Activated T-cell treated with anti-CD3 and anti-CD28 coated beads, Interleukin-2, amount 50 U/mL, for 48 hours (primary cell): ENCODE results near the gene KCNC3.

Experiments used
- DNase-seq, 2 experiments: peaks; one replicate each; pipeline ENCODE4 v3.0.0-alpha.2; 2020

The KCNC3 gene

DNA sequence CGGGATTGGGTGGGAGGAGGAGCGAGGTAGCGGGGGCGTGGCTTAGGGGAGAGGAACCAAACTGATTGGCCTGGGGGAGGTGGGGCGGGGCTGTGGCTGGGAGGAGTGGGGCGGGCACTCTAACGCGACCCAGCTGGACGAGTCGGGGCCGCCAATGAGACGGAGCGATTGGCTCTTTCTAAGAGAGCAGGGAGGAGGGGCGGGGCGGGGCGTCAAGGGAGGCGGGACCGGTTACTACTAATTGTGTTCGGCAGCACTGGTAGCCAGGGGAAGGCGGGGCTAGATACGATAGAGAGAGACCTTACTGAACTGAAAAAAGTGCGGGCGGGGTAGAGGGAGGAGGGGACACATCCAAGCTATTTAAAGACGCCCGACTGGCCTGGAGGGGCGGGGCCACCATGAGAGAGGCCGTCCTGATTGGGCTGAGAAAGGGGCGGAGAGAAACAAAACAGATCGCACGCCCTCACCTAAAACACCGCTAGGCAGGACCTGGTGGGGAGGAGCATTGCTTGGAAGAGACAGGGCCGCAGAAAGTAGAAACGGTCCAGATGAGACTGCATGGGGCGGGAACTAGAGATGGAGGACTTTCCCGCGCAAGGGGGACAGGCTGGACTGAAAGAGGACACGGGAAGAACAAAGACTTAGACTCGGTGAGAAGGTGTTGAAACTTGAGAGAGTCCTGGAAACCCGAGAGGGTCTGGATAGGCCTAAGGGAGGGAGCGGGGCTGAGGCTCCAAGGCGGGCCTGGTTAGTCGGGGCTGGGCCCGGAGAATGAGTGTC lies at the start of gene KCNC3:
TSS of gene KCNC3 (minus strand) at position 232 of the 780 bp plus-strand sequence. CDS start 295 bp downstream, outside the sequence.
- DNase-seq = peak; percentile 97 to 98

DNA sequence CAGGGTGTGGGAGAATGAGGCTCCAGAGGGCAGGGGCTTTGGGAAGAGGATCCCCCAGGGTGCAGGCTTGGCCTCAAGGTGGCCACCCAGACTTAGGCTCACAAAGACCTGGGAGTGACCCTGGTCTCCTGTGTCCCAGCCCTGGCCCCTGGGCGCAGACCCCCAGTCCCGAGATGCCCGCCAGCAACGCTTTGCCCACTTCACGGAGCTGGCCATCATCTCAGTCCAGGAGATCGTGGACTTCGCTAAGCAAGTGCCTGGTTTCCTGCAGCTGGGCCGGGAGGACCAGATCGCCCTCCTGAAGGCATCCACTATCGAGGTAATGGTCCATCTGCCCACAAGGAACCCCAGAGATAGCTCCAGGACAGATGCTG lies 49.7 kb upstream of the KCNC3 start:
- DNase-seq = no peak

DNA sequence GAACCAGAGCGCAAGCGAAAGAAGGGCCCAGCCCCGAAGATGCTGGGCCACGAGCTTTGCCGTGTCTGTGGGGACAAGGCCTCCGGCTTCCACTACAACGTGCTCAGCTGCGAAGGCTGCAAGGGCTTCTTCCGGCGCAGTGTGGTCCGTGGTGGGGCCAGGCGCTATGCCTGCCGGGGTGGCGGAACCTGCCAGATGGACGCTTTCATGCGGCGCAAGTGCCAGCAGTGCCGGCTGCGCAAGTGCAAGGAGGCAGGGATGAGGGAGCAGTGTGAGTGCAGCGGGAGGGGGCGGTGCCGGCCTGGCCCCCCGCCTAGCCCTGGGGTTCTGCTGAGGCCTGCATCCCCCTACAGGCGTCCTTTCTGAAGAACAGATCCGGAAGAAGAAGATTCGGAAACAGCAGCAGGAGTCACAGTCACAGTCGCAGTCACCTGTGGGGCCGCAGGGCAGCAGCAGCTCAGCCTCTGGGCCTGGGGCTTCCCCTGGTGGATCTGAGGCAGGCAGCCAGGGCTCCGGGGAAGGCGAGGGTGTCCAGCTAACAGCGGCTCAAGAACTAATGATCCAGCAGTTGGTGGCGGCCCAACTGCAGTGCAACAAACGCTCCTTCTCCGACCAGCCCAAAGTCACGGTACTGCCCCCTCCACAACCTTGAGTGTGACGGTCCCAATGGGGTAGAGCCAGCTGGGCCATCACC lies 49.1 kb upstream of the KCNC3 start:
- no peak for DNase-seq

DNA sequence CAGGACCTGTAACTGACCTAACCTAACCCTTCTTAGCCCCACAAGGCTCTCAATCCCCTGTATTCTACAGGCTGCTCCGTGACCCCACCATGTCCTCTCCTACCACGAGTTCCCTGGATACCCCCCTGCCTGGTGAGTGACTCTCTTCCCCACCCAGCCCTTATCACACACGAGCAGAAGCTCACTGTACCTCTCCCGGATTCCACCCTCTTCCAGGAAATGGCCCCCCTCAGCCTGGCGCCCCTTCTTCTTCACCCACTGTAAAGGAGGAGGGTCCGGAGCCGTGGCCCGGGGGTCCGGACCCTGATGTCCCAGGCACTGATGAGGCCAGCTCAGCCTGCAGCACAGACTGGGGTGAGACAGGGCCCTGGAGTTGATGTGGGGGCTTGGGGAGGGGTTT lies 48.3 kb upstream of the KCNC3 start:
- no peak for DNase-seq

DNA sequence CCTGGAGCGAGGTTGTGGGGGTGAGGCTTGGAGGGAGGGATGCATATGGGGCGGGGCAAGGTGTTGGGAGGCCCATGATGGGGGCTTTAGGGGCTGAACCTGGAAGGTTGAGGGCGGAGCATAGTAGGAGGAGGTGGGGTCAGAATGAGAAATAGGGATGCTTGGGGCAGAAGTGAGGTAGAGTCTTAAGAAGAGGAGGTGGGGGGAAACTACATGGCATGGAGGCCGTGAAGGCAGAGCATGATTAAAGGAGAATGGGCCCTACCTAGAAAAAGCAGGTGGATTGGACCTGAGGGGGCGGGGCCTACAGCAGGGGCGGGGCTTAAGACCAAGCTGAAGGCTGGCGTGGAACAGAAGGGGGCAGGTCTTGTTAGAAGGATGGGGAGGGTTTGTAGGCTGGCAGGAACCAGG lies 47.9 kb upstream of the KCNC3 start:
- peak; percentile 63 to 71 for DNase-seq

DNA sequence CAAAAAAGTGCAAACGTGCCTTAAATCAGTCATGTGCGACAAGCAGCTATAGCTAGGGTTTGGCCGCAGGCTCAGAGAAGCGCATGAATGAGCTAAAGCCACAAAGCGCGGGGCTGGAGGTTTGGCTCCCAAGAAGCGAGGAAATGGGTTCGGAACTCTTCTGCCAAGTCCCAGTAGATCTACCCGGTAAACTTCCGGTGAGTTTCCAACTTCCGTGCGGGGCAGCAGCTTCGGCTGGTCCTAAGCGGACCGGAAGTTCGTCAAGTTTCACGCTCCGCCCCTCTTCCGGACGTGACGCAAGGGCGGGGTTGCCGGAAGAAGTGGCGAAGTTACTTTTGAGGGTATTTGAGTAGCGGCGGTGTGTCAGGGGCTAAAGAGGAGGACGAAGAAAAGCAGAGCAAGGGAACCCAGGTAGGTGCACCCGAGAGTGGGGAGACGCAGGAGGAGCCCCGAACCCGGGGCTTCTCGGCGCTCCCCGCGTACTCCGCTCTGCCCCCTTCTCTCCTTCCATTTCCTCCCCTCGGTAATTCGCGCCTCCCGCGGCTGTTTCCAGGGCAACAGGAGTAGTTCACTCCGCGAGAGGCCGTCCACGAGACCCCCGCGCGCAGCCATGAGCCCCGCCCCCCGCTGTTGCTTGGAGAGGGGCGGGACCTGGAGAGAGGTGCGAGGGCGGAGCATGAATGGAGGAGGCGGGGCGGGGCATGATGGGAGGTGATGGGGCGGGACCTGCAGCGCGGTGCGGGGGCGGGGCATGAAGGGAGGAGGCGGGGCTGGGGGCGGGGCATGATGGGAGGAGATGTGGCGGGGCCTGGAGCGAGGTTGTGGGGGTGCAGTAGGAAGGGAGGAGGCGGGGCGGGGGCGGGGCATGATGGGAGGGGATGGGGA lies 47.2 kb upstream of the KCNC3 start, which contains the start of gene NR1H2:
TSS of gene NR1H2 (plus strand) at position 292 of the 885 bp plus-strand sequence. CDS start 1,149 bp downstream, outside the sequence.
- DNase-seq = peak; percentile 96

DNA sequence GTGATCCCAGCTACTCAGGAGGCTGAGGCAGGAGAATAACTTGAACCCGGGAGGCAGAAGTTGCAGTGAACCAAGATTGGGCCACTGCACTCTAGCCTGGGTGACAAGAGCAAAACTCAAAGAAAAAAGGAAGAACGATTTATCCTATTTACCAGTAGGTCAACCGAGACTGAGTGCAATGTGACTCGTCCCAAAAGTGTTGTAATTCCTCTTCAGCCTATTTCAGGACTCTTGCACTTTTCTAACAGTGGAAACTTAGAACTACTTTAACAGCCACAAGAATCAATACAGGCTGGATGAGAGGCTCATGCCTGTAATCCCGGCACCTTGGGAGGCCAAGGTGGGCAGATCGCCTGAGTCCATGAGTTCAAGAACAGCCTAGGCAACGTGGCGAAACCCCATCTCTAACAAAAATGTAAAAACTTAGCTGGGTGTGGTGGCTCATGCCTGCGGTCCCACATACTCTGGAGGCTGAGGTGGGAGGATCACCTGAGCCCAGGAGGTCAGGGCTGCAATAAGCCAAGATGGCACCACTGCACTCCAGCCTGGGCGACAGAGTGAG lies 42.8 kb upstream of the KCNC3 start:
- DNase-seq = no peak

DNA sequence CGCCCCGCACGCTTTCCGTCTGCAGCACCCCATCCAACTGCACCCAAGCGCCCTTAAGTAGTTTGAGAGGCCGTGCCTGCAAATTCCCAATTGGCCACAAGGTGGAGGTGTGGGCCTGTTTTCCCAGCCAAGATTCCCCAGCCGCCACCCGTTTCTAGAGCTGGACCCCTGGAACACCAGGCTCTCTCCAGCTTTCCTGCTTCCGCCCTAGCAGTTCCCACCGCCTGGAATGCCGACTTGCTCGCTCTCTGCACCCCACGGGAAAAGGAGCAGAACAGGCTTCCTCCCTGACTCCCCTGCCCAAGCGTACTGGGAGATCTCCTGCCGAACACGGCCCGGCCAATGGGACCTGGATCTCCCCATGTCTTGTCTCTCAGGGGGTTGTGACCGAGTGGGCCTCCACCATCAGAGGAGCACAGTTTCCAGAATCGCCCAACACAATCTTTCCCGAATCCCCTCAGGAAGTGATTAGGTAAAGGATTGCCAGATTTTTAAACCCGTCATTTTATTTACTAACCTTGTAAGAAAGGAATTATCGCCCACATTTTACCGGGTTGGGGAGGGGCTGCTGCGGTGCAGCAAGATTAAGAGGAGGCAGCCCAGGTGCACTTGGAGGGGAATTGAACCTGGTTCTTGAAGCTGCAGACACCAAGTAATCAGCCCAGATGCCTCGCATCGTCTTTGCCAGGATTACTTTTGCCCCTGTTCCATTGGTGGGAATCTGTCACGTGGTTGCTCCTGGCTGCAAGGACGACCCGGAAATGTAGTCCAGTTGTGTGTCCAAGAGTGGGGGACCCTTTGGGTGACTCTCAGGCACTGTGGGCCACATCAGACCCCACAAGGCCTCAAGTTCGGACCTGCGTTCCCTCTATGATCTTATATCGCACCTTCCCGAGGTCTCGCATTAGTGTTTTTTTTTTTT lies 39.7 kb upstream of the KCNC3 start:
- DNase-seq = peak; percentile 92

DNA sequence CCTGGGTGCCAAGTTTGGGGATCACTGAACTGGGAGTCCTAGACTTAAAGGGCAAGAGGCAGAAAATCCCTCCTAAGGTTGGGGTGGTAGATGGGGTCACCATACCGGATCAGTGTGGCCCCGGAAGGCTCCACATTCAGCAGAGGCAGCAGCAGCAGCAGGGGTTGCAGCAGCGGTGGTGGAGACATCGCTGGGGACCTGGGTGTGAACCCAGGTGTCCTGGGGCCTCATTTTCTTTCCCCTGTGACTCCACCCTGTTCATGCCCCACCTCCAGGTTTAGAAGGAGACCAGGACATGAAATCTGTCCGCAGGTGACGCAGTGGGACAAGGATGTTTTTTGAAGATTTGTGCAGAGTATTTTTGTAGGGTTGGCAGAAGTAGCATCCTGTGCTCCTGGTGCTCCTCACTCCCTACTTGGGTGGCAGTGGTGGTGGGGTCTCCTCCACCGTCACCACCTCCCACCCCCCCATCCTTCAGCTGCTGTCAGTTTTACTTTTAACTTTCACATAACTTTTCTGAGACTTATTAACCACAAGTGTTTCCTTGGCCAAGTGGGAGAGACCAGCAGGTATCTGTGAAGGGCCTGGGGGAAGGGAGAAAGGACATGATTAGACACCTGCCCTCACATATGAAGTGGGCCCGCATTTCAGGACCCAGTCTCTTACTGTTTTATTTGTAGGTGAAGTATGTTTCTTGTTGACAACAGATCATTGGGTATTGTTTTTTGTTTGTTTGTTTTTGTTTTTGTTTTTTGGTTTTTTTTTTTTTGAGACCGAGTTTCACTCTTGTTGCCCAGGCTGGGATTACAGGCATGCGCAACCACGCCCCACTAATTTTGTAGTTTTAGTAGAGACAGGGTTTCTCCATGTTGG lies 36.5 kb upstream of the KCNC3 start, which contains the start of gene NAPSA:
TSS of gene NAPSA (minus strand) at position 206 of the 873 bp plus-strand sequence. CDS start at position 188, 18 bp downstream.
- DNase-seq = no peak

DNA sequence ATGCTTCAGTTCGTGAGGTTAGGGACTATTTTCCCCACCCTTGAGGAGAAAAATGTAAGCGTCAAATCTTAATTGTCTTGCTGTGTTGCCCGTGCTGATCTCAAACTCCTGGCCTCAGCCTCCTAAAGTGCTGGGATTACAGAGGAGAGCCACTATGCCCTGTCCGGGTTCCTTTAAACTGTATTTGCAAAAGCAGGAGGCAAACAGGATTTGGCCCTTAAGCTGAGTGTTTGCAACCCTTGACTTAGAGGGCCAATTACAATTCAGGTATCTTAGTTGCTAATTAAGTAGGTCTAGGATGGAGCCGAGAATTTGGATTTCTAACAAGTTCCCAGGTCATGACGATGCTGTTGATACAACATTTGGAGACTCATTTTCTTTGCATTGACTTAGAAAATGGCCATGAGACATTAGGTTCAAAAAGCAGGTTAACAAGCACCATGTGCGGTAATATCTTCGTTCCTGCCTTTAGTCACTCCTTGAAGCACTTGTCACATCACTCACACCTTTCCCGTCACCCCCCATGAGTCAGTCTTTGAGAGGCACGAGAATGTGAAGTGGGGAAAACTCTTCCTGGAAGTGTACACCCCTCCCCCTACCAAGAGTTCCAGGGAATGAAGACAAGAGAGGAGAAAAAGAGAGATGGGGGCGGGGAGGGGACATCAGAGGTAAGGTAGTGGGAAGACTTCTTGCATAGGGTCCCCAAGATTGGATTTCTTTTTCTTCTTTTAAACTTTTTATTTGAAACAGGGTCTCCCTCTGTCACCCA lies 33.7 kb upstream of the KCNC3 start:
- DNase-seq = peak; percentile 77 to 81

DNA sequence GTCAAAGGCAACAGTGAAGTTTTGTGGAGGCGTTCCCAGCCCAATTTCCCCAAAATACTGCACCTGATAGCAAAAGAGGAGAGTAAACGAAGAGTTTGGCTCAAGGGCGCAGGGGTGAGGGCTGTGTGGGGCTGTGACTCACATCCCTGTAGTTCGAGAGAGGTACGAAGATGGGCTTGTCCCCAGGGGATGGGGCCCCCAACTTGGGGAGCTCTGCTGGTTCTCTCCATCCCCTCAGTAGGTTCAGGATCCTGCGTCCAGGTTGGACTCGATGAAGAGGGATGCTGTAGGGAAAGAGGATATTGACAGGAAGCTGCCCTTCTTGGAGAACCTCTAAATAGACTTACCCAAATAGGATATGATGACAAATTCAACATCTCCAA lies 32.8 kb upstream of the KCNC3 start:
- peak; percentile 59 to 69 for DNase-seq

DNA sequence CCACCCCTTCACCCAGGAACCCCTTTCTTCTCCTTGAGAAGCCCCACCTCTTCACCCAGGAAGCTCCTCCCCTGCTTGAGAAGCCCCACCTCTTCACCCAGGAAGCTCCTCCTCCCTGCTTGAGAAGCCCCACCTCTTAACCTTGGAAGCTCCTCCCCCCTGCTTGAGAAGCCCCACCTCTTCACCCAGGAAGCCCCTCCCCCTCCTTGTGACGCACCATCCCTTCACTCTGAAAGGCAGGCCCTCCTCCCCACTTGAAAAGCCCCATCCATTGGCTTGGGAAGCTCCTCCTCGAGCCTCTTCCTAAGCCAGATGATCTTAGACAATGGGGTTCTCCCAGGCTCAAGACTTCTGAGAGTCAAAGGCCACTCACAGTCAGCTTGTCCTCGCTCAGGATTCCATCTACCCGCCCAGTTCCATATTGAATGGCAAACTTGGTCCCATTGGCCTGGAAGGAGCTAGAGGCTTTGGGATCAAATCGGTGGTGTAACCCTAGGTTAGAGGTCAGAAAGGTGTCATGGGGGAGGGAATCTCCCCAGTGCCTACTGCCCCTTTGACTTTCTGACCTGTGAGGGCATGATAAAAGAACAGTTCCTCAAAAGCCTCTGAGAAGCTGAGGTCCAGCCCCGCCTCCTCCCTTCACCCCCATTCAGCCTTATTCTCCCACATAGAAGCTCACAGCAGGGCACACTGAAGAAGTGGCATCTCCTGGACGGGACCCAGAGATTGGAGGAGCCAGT lies 32.3 kb upstream of the KCNC3 start:
- peak; percentile 54 to 57 for DNase-seq

DNA sequence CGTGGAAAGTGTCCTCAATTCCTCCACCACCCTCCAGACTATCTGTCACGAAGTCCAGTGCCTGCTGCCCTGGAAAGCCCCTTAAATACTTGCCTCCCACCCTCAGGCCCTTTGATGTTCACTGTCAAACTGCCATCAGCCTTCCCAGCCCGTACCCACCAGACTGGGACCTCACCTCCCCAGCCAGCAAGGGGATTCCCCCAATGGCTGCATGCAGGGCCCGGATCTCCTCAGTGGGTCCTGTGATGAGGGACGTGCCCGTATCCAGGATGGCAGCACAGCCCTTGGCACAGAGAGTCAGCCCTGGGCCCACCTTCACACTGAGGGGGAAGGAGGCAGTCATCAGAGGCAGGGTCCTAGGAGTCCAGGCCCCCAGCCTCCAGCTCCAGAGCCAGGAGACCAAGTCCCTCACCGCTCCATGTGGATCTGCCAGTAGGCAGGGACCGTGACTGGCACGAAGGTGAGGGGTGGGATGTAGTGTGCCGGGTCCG lies 30.2 kb upstream of the KCNC3 start:
- DNase-seq = no peak

DNA sequence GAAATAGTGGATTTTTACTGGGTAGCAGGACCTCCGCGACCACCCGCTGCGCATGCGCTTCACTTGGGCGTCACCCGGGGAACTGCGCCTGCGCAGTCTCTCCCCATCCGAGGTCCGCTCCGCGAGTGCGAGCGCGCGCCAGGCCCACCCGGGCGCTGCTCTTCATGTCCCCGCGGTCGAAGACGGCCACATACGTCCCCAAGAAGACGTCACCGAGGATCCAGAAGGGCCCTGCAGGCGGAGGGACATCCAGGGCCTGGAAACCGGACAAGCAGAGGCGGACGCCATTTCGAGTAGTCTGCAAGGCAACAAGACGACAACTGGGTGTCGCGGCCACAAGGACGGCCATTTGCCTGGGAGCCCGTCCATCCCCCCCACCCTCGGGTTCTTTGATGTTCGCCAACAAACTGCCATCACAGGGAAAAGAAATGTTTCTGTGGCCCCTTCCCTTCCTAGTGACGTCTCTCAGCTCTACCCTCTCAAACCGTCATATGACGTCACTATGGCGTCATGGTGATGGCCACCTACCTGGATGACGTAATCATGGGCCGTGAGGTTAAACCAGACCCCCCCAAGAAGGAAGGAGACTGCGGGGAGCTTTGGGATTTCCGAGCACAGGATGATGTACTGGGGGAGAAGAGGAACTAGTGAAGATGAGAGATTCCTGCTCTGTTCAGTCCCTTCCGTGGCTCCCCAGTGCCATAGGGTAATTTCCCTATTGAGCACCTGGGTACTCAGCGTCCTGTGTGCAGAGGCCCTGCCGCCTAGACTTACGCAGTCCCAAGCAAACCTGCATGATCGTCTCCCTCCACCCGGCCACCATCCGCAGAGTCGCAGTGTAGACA lies 29.5 kb upstream of the KCNC3 start:
- DNase-seq = peak; percentile 84 to 87

DNA sequence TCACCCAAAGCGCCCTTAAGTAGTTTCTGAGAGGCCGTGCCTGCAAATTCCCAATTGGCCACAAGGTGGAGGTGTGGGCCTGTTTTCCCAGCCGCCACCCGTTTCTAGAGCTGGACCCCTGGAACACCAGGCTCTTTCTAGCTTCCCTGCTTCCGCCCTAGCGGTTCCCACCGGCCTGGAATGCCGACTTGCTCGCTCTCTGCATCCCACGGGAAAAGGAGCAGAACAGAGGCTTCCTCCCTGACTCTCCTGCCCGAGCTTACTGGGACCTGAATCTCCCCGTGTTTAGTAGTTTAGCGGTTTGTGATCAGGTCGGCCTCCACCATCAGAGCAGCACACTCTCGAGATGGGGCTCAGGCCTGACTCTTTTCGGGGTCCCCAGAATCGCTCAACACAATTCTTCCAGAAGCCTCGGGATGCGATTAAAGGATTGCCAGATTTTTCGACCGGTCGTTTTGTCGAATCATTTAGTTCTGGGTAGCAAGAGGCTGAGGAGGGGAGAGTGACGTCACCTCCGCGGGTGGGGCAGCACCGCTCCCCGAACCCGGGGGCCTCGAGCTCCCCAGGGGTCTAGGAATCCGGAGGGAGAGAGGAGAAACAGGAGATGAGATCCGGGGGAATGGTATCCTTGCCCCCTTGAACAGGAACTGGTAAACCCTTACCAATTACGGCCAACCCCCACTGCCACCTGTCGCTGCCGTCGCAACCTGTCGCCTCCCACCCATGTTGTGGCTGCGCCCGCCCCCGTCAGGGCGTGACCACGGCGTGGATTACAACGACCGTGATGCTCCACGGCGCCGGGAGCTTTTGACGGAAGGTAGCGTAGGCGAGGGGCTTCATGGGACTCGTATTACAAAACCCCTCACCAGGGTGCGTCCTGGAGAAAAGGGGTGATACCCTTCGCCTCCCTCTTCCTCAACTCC lies 28.3 kb upstream of the KCNC3 start:
- peak; percentile 93 to 94 for DNase-seq

DNA sequence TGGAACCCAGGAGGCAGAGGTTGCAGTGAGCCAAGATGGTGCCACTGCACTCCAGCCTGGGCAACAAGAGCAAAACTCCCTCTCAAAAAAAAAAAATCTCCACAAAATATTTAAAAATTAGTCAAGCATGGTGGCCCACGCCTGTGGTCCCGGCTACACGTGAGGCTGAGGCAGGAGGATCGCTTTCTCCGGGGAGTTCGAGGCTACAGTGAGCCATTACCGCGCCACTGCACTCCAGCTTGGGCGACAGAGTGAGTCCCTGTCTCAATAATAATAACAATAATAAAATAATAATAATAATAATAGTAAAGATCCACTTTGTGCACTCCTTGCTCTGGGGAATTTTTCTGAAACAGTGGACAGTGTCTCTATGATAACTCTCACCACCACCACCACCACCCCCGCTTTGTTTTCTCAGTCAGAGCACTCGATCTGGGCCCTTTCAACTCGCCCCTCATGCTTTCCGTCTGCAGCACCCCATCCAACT lies 27.6 kb upstream of the KCNC3 start:
- no peak for DNase-seq
